K562 (cell line): Measurements from ENCODE around the gene RASGEF1C.

Experiments used
- HDAC8 ChIP-seq: fragments of 450-650 bp; IDR thresholded peaks from 2 replicates; pipeline ENCODE4 v1.6.1; 2016; ENCODE audit warnings: mild to moderate bottlenecking, missing genetic modification characterization, moderate library complexity, missing compliant biosample characterization
- MAX ChIP-seq: sonication (generic); formaldehyde crosslinking; IDR thresholded peaks from 2 replicates; pipeline ENCODE4 v1.9.0; 2022; ENCODE audit warnings: mild to moderate bottlenecking, missing genetic modification reagents
- TAF15 ChIP-seq: fragments of 200-400 bp; formaldehyde crosslinking; IDR thresholded peaks from 2 replicates; pipeline ENCODE4 v1.6.1; 2017; ENCODE audit warnings: mild to moderate bottlenecking, low read depth, low read length, moderate library complexity
- TEAD1 ChIP-seq, 2 experiments: fragments of 450-650 bp in 1 of 2; sonication (generic) in 1 of 2; formaldehyde crosslinking; IDR thresholded peaks; 2 replicates each; pipeline versions ENCODE4 v1.4.0 to v1.8.0; 2020 to 2022; ENCODE audit warnings: mild to moderate bottlenecking in 2 of 2, missing genetic modification reagents in 1 of 2
- YBX1 ChIP-seq: fragments of 450-650 bp; IDR thresholded peaks from 2 replicates; pipeline ENCODE4 v1.7.1; 2016; ENCODE audit warnings: mild to moderate bottlenecking
- YY1 ChIP-seq, 3 experiments: IDR thresholded peaks; 2 replicates each; pipeline ENCODE4 v1.6.1; 2011; ENCODE audit warnings: low read length in 2 of 3, mild to moderate bottlenecking in 2 of 3, moderate library complexity in 2 of 3, borderline replicate concordance in 1 of 3, control low read depth in 1 of 3, low read depth in 1 of 3; ENCODE audit not compliant: insufficient read depth in 3 of 3, insufficient replicate concordance in 2 of 3, control insufficient read depth in 1 of 3, insufficient read length in 1 of 3; ENCODE audit errors: extremely low read depth in 1 of 3
- ZBTB7A ChIP-seq: IDR thresholded peaks from 2 replicates; pipeline ENCODE4 v1.6.1; 2011; ENCODE audit warnings: low read depth, mild to moderate bottlenecking, low read length, moderate library complexity, borderline replicate concordance; ENCODE audit not compliant: control insufficient read depth
- ZNF398 ChIP-seq: fragments of 250-450 bp; sonication (Bioruptor Pico); IDR thresholded peaks from 2 replicates; pipeline ENCODE4 v1.8.0; 2021; ENCODE audit warnings: moderate library complexity, mild to moderate bottlenecking, inconsistent platforms

DNA sequence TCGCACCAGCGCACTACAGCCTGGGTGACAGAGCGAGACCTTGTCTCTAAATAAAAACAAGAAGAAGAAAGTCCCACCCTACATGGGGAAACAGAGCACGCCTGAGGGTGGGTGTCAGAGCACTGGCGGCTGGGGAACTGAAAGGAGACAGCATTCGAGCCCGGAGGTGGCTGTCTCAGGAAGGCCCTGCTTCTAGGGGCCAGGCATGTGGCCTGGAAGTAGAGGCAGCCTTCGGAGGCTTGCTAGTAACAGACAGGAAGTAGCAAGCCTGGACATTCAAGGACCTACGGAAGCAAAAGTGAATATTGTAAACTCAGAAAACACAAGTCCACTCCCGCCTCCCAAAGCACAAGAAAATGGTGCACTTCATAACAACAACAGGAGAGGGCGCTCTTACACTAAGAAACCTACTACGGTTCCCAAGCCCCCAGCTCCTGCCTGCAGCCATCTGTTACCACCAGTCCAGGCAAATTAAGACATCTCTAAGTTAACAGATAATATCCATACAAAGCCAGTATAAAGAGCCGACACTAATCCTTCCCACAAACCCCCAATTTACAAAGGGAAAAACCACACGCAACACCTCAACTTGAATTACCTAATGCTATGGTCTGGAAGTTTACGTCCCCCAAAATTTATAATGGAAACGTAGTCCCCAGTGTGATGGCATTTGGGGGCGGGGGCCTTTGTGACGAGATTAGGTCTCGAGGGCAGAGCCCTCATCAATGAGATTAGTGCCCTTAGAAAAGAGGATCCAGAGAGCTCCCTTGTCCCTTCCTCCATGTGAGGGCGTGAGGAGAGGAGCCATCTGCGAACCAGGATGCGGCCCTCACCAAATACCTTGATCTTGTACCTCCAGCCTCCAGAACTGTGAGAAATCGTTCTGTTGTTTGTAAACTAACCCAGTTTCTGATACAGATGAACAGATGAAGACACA is 7.7 kb downstream of the RASGEF1C start:
- TF ChIP-seq YY1 (IDR thresholded peaks at IDR 0.05; ENCODE audit: borderline replicate concordance in 1 of 3, control insufficient read depth in 1 of 3, extremely low read depth in 1 of 3, insufficient read depth in 3 of 3, insufficient read length in 1 of 3, insufficient replicate concordance in 2 of 3, low read depth in 1 of 3, low read length in 2 of 3) (no peak), HDAC8 (no peak), MAX (no peak), TAF15 (no peak), ZNF398 (CRISPR knock-in tag) (no peak), TEAD1 (CRISPR knock-in tag; IDR thresholded peaks at IDR 0.05) (no peak), ZBTB7A (no peak), YBX1 (no peak)
